GM08714 (cell line): ENCODE data around the gene PPAN.

ENCODE experiments used
- H3K4me3 ChIP-seq: fragments of 200-500 bp; sonication (Bioruptor generic); 2 replicates; pipeline ENCODE4 v1.5.1; 2014; ENCODE audit warnings: mild to moderate bottlenecking, low read length, inconsistent platforms
- ZNF274 ChIP-seq: IDR thresholded peaks from 2 replicates; pipeline ENCODE4 v1.6.1; 2012; ENCODE audit warnings: mild to moderate bottlenecking, low read depth, low read length

Gene PPAN

DNA sequence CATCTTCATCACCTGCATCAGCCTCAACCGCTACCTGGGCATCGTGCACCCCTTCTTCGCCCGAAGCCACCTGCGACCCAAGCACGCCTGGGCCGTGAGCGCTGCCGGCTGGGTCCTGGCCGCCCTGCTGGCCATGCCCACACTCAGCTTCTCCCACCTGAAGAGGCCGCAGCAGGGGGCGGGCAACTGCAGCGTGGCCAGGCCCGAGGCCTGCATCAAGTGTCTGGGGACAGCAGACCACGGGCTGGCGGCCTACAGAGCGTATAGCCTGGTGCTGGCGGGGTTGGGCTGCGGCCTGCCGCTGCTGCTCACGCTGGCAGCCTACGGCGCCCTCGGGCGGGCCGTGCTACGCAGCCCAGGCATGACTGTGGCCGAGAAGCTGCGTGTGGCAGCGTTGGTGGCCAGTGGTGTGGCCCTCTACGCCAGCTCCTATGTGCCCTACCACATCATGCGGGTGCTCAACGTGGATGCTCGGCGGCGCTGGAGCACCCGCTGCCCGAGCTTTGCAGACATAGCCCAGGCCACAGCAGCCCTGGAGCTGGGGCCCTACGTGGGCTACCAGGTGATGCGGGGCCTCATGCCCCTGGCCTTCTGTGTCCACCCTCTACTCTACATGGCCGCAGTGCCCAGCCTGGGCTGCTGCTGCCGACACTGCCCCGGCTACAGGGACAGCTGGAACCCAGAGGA lies 7.9 kb downstream of the PPAN start:
- no peak overlapping the region for H3K4me3 ChIP-seq
- TF ChIP-seq ZNF274: no peak

DNA sequence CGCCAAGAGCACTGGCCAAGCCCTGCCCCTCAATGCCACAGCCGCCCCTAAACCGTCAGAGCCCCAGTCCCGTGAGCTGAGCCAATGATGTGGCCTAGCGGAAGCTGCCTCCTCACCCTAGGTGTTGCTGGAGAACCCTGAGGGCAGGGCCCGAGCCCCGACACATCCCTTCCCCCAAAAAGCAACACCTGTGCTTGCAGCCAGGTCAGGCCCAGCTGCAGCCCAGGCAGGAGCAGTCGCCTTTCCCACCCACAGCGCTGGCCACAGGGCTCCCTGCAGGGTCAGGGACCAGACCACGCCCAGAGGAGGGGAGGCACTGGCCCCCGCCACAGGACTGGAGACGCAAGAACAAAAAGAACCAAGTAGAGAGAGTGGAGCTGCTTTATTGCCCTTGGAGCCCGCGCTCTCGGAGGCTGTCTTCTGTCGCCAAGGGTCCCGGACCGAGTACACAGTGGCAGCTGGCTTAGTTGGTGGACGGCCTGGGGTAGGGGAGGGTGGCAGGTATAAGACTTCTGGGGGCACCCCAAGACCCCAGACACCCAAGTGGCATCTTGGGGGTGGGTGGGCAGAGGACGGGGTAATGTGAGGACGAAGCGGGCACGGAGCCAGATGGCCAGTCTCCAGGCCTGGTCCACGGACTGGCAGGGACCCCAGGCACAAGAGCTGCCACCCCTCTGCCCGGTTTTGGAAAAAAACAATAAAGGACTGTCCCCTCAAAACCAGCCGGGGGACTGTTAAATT lies 8.7 kb downstream of the PPAN start:
- TF ChIP-seq ZNF274: no peak
- no peak overlapping the region for H3K4me3 ChIP-seq

DNA sequence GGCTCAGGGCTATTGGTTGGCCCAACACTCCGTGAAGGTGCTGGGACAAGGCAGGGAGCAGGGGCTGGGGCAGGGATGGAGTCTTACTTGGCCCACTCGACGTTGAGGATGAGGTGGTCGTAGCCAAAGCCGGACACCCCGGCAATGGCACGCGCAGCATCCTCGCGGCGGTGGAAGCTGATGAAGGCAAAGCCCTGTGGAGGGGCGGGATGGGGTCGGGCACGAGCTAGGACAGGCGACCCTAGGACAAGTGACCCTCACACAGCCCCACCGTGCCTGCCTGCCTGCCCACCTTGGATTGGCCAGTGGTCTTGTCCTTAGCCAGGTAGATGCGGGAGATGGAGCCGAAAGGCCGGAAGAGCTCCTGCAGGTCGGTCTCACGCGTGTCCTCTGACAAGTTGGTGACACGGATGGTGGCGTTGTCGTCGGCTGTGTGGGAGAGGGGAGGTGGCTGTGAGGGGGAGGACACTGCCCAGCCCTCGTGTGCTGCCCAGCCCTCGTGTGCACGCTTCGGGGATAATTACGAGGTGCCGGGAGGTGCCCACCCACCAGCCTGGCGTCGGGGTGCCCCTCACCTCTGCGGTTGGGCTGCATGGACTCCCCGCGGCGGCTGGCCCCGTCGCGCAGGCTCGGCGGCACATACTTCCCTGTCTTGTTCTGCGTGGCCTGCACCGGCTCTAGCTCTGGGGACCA lies 9.4 kb downstream of the PPAN start:
- no peak overlapping the region for H3K4me3 ChIP-seq

DNA sequence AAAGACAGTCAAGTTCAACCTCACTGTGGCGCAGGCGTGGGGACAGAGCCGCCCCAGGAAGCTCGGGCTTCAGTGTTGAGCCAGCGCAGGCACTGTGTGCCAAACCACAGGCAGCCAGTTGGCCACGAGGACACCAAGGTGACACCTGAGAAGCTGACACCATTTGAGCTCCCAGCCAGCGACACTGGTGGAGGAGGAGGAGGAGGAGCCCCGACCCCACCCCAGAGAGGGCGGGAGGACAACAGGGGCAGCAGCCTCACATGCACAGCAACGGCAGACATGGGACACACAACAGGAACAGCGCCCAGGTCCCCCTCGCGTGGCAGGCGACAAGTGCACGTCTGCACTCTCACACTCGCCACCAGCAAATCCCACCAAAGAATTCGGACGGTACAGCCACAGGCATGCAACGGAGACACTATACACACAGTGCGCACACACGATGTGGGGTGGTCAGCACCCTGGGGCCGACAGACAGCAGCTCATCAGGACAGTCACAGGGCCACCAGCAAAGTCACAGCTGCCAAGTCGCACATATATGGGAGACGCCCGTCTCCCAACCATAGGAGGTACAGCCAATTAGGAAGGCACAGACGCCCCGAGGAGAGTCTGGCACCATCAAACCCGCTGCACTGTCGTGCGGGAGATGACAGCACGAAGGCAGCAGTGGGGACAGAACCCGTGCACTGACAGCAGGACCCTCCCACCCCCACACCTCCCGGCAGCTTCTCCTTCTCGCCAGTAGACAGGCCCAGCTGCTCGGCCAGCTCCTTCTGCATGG lies 10.1 kb downstream of the PPAN start:
- H3K4me3 ChIP-seq: no peak overlapping the region
- TF ChIP-seq ZNF274: no peak

More for the DNA sequence above, 9.4 kb downstream of the PPAN start:
- no peak for TF ChIP-seq ZNF274

DNA sequence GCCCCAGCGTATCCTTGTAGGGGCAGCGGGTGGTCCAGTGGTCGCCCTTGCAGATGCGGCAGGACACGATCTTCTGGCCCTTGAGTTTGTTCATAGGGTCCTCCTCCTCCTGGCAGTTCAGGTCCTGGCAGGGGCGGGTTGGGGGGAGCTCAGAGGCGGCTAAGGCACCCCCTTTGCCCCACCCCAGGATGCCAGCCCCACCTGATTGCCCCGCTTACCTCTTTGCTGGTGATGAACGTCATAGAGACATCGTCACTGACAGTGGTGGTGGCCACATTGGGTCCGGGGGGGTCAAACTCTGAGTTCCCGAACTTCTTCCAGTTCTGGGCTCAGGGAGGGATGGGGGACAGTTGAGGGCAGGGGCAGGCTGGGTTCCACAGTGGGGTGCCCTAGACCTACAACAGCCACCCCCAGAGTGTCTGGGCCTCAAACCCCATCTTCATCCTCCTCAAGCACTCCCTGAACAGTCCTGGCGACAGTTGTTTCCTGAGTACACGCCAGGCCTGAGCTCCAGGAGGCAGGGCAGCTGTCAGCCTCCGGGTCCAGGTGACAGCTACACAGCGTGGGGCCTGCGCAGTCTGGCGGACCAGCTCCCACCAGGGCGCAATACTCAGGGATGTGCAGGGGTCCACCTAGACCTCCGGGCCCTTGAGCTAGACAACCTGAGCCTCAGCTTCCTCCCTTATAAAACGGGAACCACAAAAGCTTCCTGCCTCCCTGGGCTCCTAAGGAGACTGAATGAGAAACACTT lies 10.9 kb downstream of the PPAN start:
- TF ChIP-seq ZNF274: no peak
- H3K4me3 ChIP-seq: no peak overlapping the region

DNA sequence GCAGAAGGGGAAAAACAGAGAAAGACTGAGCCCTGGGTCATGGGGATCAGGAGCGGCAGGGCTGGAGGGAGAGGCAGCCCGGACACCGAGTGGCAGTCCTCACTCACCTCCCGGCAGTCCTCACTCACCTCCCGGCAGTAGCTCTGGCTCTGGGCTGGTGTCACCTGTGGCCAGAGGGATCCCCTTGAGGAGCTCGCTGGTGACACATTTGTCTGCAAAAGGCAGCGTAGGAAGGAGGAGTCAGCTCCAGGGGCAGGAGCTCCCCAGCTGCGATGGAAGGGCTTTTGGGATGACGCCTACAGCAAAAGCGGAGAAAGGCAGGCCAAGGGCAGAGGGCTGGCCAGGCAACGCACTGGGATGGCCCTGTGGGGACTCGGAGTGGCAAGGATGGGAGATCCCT lies 12.8 kb downstream of the PPAN start:
- peak overlapping the region; percentile 93 for H3K4me3 ChIP-seq
- TF ChIP-seq ZNF274: no peak

DNA sequence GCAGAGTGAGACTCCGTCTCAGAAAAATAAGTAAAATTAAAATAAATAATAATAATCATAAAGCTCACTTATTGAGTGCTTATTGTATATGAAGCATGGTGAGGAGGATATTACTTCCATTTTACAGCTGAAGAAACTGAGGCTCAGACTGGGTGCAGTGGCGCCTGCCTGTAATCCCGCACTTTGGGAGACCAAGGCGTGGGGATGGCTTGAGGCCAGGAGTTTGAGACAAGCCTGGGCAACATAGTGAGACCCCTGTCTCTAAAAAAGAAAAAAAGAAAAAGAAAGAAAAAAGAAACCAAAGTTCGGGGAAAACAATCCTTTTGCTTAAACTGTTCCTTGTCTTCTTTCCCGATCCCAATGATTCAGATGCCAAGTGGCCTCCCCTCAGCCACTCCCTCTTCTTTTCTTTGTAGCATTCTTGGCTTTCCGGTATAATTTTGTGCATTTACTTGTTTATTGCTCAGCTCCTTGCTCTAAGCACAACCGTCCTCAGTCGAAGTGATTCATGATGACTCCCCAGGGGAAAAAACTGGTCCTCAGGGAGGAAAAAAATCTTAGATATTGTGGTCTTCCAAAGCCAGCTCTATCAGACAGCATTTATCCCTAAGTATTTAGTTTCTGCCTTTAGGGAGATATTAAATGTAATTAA lies 14.5 kb downstream of the PPAN start:
- H3K4me3 ChIP-seq: no peak overlapping the region
- no peak for TF ChIP-seq ZNF274

DNA sequence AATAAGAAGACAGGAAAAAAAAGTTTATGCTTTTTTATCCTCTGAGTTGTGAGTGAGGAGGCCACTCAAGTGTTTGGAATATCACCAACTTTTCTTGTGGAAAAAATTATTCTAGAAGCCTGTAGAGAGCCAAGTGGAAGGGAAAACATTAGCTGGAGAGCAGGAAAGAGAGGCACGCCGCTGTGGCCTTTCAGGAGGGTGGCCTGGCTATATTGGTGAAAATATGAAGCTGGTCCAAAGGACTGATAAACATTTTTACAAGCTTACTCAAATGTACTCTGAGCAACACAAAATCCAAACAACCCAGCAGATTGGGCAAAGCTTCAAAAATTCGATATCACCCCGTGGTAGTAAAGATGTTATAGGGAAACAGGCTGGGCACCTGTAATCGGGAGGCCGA lies 15.9 kb downstream of the PPAN start:
- no peak overlapping the region for H3K4me3 ChIP-seq
- no peak for TF ChIP-seq ZNF274

DNA sequence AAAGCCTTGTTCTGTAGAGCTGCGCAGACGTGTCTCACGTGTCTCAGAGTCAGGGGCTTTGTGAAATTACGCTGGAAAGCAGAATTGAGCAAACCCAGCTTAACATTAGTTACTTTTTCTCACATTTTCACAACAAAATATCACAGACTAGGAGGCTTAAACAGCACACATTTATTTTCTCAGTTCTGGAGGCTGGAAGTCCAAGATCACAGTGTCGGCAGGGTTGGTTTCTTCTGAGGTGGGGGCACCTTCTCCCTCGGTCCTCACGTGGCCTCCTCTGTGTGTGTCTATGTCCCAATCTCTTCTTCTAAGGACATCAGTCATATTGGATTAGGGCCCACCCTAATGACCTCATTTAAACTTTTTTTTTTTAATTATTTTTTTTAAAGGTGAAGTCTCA lies 18.3 kb downstream of the PPAN start:
- no peak overlapping the region for H3K4me3 ChIP-seq
- TF ChIP-seq ZNF274: no peak

DNA sequence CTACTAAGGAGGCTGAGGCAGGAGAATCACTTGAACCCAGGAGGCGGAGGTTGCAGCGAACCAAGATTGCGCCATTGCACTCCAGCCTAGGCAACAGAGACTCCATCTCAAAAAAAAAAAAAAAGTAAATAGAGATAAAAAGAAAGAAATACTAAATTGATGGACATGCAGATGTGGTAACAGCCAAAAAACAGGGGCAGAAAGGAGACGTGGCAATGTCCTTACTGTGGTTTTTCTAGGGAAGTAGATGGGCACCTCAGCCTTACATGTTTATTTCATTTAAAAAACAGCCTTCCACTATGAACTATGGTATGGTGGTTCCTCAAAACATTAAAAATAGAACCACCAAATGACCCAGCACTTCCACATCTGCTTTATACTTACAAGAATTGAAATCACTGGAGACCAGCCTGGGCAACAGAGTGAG lies 20.1 kb downstream of the PPAN start:
- no peak overlapping the region for H3K4me3 ChIP-seq
- TF ChIP-seq ZNF274: no peak

DNA sequence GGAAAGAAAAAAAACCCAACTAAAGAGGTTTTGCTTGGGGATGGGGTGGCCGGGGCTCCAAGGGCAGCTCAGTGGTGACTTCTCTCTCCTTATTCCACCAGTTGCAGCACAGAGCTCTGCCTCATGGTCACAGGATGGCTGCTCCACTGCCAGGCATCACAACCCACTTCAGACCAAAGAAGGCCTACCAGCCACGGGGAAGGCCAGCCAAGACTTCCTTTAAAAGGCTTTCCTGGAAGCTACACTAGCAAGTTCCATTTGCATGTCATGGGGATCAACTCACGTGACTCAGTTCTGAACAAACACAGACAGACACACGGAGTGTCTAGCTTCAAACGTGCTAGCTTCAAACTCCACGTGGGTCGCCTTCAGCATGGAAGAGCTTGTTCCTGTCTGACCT lies 26.7 kb downstream of the PPAN start:
- no peak overlapping the region for H3K4me3 ChIP-seq

DNA sequence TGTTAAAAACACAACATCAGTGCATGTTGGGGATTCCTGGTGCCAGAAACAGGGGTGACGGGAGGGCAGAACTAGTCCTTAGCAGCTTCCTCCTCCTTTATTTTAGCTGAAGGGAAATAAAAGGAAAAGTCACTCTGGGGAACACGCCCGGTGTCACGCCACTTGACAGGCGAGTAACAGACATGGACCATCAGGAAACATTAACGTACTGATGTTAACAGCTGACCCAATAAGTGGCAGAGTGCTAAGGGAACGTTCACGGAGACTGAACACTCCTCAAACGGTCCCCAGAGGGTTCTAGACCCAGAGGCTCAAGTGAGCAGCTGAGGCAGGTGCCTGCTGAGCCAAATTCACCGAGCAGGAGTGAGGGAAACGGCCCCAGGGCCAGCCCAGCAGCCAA lies 27.4 kb downstream of the PPAN start:
- no peak for TF ChIP-seq ZNF274
- H3K4me3 ChIP-seq: no peak overlapping the region

More for the DNA sequence above, 26.7 kb downstream of the PPAN start:
- no peak for TF ChIP-seq ZNF274

DNA sequence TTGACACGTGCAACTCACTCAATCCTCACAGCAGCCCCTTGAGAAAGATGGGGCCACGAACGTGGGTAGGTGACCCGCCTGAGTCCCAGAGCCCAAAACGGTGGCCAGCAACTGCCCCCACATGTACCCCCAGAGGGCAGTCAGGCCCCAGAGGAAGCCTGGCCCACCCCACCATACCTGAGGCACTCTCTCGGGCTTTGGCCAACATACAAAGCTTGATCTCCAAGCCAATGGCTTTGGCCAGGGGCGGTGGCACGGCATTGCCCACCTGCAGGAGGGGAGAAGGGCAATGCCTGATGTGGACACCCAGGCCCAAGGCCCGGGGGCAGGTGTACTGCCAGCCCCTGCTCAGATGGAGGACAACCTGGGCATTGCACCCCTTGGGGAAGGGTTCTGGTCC lies 27.9 kb downstream of the PPAN start:
- no peak for TF ChIP-seq ZNF274
- H3K4me3 ChIP-seq: no peak overlapping the region
